Myometrial cell (primary cell): ENCODE data around the gene AKR7A3. TPM values are rescaled to one million over a fixed set of nuclear protein-coding genes. Genes with fewer than 3 reads are reported as not detected.

Source experiments
- total RNA-seq: library from RNA; depleted of rRNA; stranded (reverse); fragments of >200 nt; gene quantifications from 2 replicates; pipeline ENCODE4 v1.2.3, GENCODE V29; 2015

AKR7A3 gene
- total RNA-seq, result 0.86 and 0.89 TPM in 2 replicates

DNA sequence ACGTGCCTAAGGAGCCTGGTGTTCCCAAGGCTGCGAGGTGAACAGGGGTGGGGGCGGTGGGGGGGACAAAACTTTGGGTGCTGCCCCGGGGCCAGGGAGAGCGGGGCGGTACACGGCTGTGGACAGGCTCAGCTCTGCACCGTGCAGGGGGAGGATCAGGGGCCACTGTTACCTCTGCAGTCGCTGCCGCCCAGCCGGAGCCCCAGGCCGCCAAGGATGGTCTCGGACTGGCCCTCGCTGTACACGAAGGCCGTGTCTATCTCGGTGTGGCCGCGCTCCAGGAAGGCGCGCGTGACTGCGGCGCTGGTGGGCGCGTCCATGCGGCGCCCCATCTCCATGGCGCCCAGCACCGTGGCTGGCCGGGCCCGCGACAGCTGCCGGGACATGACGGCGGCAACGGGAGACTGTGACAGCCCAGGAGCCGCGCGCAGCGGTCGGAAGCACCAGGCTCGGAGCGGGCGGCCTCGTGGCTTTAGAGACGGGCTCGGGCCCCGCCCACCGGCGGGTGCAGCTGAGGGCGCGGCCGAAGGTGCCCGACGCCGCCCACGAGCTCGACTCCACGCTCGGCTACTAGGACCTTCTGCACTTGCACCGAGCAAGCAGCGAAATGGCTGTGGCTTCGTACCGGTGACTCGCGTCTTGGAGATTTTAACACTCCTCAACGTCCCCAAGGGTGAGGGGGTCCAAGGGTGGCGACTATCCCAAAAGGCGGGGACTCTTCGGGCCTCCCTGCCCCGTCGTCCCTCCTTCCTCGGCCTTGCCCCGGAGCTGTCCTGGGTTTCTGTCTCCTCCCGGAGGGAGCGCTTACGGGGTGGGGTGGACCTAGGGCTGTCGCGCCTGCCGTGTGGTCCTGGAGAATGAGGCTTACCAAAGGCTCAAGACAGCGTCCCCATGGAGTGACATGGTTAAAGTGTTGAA, at the start of gene AKR7A3:
Gene AKR7A3, minus strand, starts transcription at position 447 of the 918 bp plus-strand sequence. Its CDS starts 61 bp downstream, at position 386.

DNA sequence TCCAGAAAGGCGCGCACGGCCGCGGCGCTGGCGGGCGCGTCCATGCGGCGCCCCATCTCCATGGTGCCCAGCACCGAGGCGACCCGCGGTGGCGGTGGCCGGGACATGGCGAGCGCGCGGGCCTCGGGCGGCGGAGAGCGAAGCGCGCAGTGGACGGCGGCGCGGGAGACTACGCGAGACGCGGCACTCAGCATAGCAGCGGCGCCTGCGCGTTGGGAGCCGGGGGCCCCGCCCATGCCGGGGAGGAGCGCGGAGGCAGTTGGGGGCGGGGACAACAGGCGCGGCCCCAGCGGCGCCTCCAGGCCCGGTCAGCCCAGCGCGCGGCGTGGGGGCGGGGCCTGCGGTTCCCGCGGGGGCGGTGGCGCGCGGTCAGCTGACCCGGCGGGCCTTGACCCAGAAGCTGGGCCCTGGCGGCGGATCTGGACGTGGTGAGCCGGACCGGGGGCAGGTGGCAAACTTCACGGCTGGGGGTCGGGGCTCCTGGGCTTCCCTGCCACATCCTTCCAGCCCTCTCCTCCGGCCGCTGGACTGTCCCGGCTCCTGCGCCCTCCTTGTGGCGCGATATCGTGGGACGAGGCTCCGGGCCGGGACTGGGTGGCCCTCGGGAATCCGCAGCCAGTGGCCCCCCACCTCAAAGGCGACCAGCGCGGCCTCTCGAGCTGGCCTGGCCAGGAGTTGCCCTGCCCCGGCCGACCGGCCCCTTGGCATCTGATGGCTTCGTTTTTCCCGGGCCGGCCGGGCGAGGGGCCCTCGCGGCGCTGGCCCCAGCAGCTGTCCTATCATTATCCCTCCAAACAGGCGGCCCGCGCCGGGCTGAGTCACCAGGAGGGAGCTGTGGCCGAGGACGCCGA, 23.6 kb upstream of the AKR7A3 start, which contains the start of the genes AKR7A2 and SLC66A1:
Gene AKR7A2, minus strand, starts transcription at position 214 of the 851 bp plus-strand sequence. Its CDS starts 20 bp downstream, at position 194.
Gene SLC66A1, plus strand, starts transcription at position 396 of the 851 bp plus-strand sequence. CDS start 5,352 bp downstream, outside the sequence.

DNA sequence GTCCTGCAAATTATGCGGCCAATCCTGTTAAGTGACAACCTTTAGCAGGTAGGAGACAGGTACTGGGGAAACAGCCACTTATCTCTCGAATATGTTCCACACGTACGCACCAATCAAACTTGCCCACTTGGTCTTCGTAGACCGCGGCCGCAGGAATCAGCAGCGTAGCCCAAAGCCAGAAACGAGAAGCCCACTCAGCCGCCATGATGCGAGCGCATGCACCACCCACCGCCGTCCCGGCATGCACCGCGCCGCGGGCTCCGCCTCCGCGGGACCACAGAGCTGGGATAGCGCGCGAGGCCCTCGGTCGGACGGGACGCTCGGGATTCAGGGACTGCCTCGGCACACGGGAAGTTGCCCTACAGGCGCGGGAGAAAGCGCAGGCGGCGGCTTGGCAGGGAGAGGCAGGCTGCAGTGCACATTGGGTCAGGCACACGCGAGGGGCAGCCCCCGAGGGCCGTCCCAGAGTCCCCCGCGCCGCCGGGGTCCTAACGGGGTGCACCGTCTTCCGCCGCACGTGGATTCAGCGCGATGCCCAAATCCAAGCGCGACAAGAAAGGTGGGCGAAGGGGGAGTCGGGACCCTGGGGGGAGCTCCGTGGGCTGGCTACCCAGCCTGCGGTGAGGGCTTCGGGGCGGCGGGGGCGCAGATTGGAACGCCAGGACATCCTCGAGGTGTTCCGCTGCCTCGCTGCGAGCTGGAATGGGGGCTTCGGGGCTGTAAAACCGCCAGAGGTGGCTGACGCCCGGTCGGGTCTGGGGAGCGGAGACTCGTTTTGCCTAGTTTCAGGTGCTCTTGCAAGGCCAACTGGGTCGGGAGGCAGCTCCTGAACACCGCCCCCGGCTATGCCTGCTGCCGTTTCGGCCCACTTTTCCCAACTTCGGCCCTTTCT, 37.0 kb downstream of the AKR7A3 start, which contains the start of the genes EMC1 and MRTO4:
Gene EMC1, minus strand, starts transcription at position 220 of the 892 bp plus-strand sequence. Its CDS starts 15 bp downstream, at position 205.
Gene MRTO4, plus strand, starts transcription at position 501 of the 892 bp plus-strand sequence. Its CDS starts 31 bp downstream, at position 532.

Other genes starting within 250 kb of the AKR7A3 start
- 56.5 and 73.5 TPM in 2 replicates for gene UBR4, start 78.5 kb downstream of the AKR7A3 start, total RNA-seq
- gene EMC1, start 37.2 kb downstream of the AKR7A3 start, total RNA-seq, result 95.2 and 100 TPM in 2 replicates
- 58.1 and 58.8 TPM in 2 replicates for gene MRTO4, start 37.0 kb downstream of the AKR7A3 start, total RNA-seq
- gene AKR7A2, start 23.4 kb upstream of the AKR7A3 start, total RNA-seq, result 160 and 188 TPM in 2 replicates
- 19.0 and 25.2 TPM in 2 replicates for gene SLC66A1, start 23.6 kb upstream of the AKR7A3 start, total RNA-seq
- 91.4 and 154 TPM in 2 replicates for gene CAPZB, start 196.8 kb upstream of the AKR7A3 start, total RNA-seq